SW480 (cell line): ENCODE results near the gene RSRC1.
"Not testable (repeated sequence)": the region's sequence is repeated elsewhere in the genome, so short reads cannot be mapped to it uniquely, and the experiment has no call there.

Source experiments
- DNase-seq: peaks from one replicate; pipeline ENCODE4 v3.0.0-alpha.2; 2016; ENCODE audit warnings: low spot score

Gene RSRC1

DNA sequence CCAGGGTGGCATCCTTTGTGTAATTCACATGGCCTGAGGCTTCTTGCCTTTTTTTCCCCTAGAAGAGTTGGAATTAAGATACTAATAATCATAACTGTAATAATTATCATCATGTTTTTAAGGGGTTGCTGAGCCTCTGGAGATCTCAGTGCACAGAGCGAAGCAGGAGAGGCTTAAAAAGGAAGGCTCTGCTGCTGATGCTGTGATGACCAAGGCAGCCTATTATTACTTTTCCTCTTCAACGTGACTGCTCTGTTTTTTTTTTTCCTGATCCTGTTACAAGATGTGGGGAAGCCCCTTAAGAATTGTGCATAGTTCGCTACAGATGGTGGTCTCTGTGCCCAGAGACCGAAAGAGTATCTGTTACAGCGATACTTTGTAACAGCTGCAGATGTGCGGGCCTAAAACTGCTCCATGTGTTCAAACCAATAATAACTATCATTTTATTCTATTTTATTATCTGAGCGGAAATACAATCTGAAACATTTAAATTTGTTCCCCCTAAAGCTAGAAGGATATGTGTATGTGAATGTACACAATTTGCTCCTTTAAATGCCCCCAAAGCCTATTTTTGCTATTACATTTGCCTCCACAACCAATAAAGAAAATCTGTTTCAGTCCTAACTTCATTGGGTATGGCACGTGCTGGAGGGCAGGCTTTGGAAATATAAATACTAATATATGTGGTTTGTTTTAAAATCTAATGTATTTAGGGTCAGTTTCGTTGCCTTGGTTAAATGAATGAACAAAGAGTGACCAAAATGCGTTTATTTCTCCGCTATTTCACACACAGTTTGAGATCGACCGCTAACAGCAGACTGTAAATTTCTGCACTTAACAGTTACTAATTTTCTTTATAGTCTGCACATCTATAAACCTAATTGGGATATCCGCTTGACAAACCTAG is 8.3 kb upstream of the RSRC1 start:
- no peak for DNase-seq

DNA sequence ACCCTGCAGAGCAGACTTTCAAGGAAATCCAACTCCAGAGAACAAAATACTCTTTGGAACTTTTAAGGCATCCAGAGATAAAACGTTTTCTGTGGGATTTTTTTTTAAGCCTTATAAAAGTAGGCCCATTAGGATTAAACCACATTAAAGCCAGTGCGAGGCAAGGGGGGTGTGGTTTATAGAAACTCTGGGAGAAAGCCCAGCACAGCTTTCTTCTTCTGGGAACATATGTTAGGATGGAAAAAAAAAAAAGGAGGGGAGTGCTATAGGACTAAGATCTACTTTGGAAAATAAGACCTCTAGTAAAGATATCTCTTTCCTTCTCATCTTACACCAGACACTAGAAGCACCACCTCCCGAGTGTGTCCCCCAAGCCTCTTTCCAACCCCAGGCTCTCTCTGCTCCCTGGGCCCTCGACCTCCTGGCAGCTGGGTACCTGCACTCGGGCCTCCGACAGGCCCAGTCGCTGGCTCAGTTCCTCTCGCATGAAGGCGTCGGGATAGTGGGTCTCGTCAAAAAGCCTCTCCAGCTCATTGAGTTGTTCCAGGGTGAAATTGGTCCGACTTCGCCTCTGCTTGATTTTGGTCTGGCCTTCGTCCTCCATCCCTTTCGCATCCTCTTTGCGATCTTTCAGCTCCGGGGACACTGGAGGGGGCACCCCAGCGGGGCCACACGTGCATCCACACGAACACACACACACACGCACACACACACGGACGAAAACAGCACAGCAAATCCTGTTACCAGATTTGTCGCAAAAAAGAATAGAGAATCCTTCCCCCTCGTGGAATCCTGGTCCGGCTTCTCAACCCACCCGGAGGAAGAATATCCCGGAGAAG is 7.4 kb upstream of the RSRC1 start:
- DNase-seq, result peak; percentile 44

- DNase-seq, result no peak
Observed at GRCh38 chr3:158103081-158103886, 6.6 kb upstream of the RSRC1 start.

DNA sequence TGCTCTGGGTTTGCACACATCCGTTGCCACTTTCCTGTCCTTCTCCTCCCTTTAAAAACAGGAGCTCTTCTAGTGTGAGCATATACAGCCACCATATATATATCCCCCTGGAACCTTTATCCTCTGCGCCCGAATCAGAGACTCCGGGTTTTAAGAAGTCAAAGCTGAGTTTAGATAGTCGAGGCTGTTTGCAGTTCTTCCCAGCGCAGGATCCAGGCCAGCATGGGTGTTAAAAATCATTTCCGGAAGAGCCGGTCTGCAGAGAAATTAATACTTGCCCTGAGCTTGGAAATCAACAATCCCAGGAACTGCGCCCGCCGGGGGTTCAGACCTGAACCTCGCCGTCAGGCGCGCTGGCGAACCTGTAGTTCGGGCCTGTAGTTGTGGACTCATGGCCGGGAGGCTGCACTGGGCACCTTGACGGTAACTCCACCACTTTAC is 6.0 kb upstream of the RSRC1 start:
- DNase-seq, result no peak

DNA sequence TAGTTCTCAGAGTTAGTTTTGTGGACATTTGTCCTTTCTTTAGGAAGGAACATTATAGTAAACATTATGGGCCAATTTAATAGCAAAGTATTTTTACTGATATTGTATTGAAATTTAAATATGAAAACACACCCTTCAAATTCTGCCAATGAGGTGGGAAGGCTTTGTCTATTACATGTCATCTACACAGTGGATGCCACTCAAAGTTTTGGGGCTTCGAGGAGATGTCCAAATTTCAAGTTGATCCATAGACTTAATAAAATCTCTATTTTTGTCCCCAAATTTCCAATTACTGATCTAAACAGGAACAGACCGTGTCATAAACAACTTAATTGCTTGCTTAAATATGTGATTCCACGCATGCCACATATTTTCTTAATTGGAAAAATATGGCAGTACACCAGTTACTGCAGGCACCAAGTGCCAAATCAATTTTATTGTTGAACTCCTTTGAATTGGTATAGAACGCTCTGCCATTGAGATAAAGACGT is 5.4 kb upstream of the RSRC1 start:
- DNase-seq, result no peak

- peak; percentile 31 for DNase-seq
Observed at GRCh38 chr3:158105119-158105709, 4.7 kb upstream of the RSRC1 start.

GRCh38 chr3:158105710-158106253 is 4.1 kb upstream of the RSRC1 start:
- DNase-seq, result peak; percentile 37

DNA sequence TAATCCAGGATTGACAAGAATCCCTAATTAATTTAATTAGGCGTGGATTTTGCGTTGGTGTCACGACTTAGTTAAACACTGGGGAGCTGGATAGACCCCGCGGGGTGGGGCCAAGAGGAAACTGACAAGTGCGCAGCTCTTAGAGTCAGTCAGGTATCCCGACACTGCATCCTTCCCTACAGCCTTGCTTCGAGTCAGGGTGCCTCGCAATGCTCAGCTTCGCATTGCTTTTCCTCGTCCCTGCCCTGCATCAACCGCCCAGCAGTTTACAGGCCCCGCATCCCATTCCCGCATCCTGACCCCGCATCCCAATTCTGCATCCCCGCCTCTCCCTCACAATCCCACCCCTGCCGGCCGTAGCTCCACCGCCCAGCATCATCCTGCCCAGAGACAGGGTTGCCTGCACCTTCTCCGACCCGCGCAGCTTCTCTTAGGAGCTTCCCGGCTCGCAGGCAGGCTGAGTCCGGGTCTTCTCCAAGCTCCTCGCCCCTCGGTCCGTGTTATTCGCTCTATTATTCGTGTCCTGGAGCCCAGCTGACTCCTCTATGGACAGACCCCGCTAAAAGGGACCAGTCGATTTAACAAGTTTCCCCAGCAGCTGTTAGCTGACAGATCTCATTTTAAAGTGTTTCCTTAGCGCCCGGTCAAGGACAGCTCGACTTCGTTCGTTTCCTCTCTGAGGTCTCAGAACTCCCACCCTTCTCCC is 3.0 kb upstream of the RSRC1 start:
- DNase-seq, result peak; percentile 36

DNA sequence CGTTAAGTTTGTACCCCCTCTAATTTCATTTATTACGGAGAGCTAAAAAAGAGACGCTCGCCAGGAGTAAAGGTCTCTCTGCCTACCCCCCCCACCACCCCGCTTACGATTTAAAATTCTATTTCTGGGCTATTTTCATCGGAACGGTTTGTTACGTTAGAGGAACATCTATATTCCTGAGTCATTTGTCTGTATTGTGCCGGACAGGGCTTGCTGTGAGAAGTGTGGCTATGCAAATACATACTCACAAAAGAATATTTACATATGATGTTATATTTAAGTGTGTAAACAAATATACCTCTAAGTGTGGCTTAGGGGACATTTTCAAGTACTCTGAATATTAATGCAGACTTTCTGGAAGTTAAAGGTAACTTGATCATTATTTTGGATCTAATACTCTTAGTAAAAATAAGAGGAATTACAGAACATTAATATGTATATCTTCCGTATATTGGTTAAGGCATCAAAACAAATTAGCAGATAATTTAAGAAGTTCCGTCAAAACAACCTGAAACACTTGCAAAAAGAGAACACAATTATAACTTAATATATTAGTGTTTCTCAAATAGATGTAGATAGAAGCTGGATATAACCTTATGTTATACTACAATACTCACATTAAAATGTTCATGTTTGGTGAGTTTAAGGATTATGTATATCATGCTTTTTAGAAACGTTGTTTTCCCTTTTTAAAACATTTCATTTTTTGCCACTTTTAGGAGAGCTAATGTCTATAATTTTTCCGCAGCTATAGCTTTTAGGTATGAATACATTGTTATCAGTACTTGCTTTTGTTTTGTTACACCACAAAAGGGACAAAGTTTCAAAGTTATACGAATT is 2.1 kb upstream of the RSRC1 start:
- no peak for DNase-seq

- no peak for DNase-seq
Observed at GRCh38 chr3:158108445-158108985, 1.4 kb upstream of the RSRC1 start.

- no peak for DNase-seq
Observed at GRCh38 chr3:158109295-158109803, 540 bp upstream of the RSRC1 start.

DNA sequence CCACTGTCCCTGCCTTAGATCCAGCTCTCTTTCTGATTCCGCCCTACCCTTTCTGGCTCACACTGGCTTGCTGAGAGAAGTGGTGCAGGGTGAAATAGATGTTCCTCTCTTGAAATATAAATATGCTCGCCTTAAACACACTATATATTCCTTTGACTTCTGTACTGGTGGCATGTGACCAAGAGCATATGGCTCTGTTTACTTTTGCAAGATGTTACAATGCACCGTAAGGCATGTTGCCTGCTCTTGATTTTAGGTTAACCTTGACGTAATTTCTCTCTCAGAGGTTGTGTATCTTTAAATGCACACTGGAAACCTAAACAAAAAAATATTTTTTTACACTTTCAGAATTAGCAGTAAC is 749 bp downstream of the RSRC1 start:
- DNase-seq, result no peak

DNA sequence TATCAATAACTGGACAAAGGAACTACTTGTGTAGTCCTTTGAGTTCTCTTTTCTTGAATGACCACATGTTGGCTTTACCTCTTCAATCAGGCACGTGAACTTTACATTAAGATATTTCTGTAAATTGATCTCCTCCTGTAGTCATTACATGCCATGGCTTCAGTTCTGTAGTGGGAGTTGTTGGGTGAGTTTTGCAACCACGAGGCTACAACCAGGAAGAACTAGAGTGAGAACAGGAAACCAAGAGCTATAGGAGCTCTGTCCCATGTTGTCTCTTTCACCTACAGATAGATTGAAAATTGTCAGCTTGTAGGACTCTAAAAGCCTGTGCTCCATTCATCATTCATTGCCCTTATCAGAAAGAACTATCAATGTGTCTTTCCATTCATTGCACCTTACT is 2.0 kb downstream of the RSRC1 start:
- DNase-seq, result no peak

DNA sequence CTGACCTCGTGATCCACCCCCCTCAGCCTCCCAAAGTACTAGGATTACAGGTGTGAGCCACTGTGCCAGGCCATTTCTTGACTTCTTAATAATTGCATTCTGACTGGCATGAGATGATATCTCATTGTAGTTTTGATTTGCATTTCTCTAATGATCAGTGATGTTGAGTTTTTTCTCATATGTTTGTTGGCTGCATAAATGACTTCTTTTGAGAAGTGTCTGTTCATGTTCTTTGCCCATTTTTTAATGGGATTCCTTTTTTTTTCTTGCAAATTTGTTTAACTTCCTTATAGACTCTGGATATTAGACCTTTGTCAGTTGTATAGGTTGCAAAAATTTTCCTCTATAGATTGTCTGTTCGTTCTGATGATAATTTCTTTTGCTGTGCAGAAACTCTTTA is 3.7 kb downstream of the RSRC1 start:
- DNase-seq, result not testable (repeated sequence)

- no peak for DNase-seq
Observed at GRCh38 chr3:158120330-158120729, 10.4 kb downstream of the RSRC1 start.

GRCh38 chr3:158121295-158121694 is 11.4 kb downstream of the RSRC1 start:
- DNase-seq, result no peak

DNA sequence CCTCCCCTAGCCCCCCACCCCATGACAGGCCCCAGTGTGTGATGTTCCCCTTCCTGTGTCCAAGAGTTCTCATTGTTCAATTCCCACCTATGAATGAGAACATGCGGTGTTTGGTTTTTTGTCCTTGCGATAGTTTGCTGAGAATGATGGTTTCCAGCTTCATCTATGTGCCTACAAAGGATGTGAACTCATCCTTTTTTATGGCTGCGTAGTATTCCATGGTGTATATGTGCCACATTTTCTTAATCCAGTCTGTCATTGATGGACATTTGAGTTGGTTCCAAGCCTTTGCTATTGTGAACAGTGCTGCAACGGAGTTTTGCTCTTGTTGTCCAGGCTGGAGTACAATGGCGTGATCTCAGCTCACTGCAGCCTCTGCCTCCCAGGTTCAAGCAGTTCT is 12.8 kb downstream of the RSRC1 start:
- DNase-seq, result not testable (repeated sequence)

DNA sequence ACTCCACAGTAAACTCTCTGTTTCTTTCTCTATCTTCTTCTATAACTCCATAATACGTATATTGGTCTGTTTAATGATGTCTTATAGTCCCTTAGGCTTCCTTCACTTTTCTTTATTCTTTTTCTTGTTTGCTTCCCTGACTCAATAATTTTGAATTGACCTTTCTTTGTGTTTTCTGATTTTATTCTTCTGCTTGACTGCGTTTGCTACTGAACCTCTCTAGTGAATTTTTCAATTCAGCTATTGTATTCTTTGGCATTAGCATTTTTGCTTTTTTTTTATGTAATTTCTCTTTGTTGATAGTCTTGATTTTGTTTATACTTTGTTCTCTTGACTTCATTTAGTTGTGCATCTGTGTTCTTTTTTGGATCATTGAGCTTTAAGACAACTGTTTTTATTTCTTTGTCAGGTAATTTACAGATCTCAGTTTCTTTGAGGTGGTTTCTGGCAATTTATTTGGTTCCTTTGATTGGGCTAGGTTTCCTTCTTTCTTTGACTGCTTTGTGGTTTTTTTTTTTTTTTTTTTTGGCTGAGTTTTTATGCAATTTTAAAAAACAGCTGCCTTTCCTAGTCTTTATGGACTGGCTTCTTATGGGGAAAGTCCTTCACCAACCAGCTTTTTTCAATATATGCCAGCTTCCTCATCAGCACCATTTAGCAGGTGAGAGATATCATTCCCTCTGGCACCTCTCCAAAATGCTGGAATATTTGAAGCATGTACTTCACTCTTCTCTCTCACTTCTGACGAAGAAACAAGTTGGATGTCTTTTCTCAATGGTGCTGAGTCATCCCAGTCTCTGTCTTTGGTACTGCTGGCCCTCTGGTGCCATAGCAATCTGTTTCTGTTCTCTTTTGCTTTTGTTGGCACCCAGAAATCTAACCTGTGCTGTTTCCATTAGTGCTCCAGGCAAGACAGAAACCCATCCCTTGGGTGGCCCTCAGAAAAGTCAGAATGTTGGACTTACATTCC is 17.6 kb downstream of the RSRC1 start:
- no peak for DNase-seq
